GM19193 (cell line): ENCODE data around the gene DYNC2H1.

Experiments used
- POLR2A ChIP-seq: IDR thresholded peaks from 4 replicates; pipeline ENCODE4 v1.6.1; 2011; ENCODE audit not compliant: insufficient read depth, insufficient read length; ENCODE audit errors: extremely low read depth

DYNC2H1 gene

DNA sequence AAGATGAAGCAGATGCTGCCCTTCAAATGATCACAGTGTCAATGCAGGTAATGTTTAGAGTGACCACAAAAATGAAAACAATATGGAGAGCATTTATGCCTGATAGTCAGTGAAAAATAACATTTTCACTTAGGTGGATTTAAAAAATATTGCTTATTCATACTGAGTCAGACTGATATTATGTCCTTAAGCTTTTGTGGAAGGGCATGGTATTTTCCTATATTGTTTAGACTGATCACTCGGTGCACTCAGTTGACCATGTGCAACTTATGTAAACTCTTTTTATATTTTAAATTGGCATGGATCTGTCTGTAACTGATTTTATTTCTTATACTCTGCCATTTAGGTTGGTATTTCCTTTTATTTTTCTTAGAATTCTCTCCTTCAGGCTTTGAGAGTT, 106.6 kb downstream of the DYNC2H1 start:
- TF ChIP-seq POLR2A, result no peak

DNA sequence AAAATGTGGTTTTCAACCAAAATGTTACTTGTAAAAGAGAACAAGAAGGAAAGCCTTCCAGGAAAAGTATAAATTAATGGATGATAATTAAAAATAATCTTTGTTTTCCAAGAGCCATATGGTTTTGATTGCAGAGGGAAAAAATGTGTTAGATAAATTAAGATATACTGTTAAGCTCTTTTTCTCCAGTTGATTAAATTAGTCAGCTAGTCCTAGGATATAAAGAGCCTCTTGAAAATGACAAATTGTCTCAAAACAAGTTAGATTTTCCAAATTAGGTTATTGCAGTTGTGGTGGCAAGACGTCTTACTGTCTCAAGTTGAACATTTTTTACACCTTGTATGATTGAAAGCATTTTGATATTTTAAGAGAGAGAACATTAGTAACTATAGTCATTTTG, 110.9 kb downstream of the DYNC2H1 start:
- TF ChIP-seq POLR2A, result no peak

DNA sequence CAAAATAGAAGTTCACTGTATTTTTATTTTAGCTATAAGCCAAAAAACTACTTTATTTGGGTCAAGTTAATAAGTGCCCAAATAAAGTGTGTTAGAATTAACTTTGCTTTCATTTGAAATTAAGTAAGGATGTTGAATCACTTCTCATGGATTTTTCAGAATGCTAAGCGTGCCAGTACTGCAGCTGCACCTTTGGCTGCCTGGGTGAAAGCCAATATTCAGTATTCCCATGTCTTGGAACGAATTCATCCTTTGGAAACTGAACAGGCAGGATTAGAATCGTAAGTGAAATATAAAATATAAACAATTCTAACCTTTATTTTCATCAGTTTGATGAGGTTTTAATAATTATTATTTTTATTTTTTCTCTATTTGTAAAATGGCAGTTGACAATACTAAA, 113.6 kb downstream of the DYNC2H1 start:
- no peak for TF ChIP-seq POLR2A

DNA sequence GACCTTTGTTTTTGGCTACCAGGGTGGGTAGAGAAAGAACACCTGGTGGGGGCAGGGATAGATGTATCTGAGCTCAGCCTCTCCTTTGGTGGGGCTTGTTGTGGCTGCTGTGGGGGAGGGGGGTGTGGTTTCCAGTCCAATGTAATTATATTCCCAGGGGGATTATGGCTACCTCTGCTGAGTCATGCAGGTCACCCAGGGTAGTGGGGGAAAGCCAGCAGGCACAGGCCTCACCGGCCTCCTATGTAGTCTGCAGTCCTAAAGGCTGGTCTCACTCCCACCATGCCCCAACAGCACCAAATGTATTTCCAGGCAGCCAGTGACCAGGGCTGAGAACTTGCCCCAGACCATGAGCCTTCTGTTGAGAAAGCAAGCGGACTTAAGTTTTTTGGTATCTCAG, 119.6 kb downstream of the DYNC2H1 start:
- no peak for TF ChIP-seq POLR2A

DNA sequence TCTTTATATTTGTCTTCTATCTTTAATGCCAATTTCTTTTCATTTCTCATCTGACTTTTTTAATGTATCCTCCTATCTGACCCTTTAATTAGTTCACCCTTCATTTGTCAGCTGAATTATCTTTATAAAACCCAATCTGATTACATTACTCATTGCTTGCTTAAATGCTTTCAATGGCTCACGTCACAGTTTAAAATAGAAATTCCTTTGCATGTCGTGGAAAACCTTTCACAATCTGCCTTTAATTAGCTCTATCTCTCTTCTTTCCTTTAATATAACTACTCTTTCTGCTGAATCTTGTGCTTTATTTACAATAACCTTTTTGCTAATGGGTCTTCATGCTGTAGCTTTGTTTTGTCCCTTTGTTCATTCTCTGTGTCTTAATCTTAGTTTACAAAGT, 125.7 kb downstream of the DYNC2H1 start:
- TF ChIP-seq POLR2A, result no peak

DNA sequence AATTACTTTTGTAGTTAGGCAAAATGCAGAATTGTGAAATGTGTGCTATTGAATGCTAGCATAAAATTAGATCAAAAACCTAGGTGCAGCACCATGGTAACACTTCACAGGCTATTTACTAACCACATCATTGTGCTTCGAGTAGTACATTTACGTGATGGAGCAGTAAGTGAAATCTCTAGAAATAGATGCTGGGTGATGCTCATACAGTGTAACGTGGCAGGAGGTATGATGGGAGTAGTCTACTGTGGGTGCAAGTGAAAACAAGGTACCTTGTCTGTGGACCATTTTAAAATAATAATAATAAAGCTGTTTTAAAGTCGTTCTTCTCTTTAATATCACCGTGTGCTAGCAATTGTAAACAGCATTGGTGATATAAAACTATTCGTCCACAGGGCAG, 132.3 kb downstream of the DYNC2H1 start:
- no peak for TF ChIP-seq POLR2A

DNA sequence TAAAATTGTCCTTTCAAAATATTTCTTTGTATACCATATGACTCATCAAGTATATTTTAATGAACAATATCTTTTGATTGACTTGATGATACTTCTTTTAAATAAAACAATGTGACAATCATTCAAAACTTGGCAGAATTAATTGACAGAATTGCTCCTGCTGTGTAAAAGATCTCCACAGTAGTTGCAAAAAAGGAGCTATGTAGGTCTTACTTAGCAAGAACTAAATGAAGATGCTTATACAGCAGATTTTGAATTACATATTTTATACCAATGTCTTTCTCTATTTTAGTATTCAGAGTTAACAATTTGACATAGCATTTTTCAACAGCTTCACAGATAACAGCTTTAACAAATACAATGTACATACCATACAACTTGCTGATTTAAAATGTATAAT, 144.9 kb downstream of the DYNC2H1 start:
- TF ChIP-seq POLR2A, result no peak

DNA sequence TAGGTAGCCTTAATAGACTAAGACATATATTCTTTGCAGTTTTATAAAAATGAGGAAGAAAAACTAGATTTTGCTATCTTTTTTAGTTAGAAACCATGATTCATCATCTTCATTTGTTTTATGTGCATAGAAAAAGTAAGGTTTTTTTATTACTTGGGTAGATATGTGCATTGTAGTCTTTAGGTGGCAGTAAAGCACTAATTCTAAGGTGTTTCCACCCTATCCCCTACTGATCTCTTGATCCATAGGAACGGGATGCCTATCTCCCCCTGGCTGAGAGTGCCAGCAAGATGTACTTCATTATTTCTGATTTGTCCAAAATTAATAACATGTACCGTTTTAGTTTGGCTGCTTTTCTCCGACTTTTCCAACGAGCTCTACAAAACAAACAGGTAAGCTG, 148.1 kb downstream of the DYNC2H1 start:
- TF ChIP-seq POLR2A, result no peak

DNA sequence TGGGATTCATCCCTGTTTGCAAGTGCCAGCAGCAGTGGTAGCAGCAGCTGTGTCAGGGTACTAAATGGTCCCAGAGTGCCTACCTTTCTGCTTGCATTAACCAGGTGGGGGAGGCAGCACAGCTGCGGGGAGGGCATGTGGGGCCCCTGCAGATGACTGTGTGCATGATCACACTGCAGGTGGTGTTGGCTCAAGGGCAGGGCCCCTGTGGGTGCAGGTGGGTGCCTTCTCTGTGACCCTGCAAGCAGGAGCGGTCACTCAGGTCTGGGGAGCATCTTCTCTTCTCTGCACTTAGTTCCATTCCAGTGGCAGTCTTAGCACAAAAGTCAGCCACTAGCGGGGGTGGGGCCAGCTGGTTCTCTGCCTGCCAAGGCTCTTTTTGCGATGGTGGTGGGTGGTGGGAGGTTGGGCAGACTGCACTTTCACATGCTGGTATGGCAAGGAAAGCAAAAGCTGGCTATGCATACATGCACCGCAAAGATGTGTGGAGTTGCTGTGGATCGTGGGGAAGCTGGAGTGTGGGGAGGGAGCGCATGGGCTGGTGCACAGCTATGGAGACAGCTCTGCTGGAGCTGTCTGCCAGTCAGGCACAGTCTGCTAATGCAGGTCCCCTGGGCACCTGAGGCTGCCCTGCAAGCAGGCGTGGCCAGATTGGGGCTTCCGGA, 157.1 kb downstream of the DYNC2H1 start:
- TF ChIP-seq POLR2A, result no peak

DNA sequence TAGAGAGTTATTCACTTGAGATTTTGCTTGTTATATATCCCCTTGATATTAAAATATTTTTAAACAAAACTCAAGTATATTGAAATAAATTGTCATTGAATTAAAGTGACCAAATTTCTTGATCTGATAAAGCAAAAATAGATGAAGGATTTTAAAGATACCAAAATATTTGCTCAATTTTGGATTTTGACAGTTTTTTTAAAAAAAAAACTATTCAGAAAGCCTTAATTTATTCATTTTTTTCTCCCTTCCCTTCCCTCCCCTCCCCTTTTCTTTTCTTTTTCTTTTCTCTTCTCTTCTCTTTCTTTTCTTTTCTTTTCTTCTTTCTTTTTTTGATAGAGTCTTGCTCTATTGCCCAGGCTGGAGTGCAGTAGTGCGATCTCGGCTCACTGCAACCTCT, 163.7 kb downstream of the DYNC2H1 start:
- TF ChIP-seq POLR2A, result no peak

DNA sequence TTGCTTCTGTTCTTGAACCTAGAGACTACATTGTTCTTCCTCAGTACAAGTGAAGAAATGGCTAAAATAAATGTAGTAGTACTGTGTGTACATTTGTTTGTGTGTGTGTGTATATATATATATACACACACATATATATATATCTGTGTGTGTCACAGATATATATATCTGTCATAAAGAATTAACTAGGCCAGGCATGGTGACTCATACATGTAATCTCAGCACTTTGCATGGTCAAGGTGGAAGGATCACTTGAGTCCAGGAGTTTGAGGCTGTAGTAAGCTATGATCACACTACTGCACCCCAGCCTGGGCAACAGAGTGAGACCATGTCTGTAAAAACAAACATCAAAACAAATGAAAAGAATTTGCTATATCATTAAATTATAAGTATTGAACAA, 164.8 kb downstream of the DYNC2H1 start:
- TF ChIP-seq POLR2A, result no peak

DNA sequence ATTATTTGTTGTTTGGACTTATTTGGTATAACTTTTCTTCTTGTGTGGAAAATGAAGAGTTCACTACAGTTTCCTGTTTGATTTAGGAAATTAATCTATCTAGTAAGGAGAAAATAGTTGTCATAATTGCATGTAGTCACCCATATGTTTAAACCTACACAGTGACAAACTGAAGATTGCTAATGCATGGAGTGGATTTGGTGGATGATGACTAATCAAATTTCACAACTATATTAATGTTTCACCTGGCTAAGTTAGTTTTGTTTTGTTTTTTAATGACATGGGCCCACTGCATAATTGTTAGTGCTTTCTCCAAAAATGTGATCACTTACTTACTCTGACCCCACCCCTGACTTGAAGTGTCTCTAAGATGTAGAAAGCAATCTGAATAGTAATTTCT, 170.6 kb downstream of the DYNC2H1 start:
- TF ChIP-seq POLR2A, result no peak

DNA sequence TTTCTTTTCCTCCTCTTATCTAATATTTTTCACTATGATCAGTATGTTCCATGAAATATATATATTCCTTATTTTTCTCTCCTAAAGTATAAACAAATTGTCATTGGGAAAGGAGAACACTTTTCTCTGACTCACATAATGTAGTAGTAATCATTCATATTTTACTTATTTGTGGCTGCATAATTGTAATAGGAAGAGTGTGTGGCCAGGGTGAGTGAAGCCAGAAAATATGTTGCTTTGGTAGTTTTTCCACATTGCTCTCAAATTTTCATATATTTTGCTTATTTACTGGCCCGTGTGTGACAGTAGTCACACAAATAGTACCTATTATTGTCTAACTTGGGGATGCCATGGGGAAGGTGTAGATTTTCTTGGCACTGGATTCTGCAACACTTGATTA, 172.1 kb downstream of the DYNC2H1 start:
- no peak for TF ChIP-seq POLR2A

DNA sequence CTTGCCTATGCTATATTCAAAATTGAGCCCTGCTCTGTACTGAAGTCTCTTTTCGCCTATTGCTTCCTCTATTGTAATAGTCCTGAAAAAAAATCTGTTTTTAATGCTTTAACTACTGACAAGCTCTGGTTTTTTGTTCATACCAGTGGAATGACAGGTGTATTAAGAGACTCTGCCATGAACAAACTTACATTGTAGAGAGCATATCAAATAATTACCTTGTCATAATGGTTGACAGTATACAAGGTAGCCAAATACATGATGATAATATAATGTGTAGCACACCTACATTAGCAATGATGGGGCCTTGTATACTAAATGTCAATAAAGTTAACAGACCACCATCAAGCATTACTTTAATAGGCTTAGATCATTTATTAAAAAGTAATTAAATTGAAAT, 175.0 kb downstream of the DYNC2H1 start:
- TF ChIP-seq POLR2A, result no peak

DNA sequence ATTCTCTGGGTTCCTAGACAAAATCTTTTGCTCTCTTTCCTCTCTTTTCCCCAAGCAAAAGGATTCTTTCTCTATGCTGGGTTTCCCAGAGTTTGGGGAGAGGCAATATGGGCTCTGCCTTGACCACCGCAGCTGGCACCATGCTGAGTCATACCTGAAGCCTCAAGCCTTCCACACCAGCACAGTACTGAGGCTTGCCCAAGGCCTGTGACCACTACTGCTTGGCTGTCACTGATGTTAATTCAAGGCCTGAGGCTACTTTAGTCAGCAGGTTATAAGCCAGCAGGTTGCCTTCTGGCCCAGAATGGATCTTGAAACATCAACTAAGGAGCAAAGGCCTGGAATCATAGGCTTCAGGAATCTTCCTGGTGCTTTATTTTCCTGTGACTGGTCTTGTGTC, 185.3 kb downstream of the DYNC2H1 start:
- TF ChIP-seq POLR2A, result no peak

DNA sequence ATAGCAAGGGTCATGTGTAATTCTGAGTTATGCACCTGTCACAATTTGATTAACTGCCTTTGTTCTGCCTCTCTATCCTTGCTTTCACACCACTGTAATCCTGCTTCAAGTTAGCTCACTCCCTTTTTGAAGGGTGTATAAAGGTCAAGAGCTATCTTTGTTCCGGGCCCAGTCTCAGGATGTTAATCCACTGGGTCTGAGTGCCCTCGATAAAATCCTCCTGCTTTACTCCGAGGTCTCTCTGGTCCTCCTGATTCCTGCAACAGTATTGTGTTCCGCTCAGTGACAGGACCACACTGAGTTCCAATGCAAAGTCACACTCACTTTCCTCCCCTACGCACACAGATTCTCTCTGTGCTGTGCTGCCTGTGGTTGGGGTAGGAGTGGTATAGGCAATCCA, 186.5 kb downstream of the DYNC2H1 start:
- no peak for TF ChIP-seq POLR2A

DNA sequence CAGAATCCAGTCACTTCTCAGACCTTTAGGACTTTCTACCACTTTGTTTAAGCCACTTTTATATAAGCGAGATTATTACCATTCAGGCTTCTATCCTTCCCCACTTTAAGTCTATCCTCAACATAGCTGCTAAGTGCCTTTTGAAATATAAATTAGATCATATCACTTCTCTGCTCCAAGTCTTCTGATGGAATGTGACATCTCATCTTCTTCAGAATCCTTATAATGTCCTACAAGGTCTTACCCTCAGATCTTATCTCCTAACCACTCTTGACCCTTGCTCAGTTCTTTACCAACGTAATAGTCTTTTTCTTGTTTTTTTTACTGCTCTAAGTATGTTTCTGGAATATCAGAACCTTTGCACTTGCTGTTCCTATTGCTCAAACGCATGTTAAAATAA, 188.7 kb downstream of the DYNC2H1 start:
- no peak for TF ChIP-seq POLR2A
